NCI-H1092 treated with DMSO at 0.1 percent for 48 hours (cell line): ENCODE results near the gene ASB1.

Source experiments
- DNase-seq: peaks from one replicate; lab custom pipeline; 2025; lab: John Stamatoyannopoulos, UW

ASB1 gene

GRCh38 chr2:238445409-238446190 is 18.9 kb downstream of the ASB1 start:
- DNase-seq = no peak

GRCh38 chr2:238446371-238446770 is 19.6 kb downstream of the ASB1 start:
- no peak for DNase-seq

- no peak for DNase-seq
Measured at GRCh38 chr2:238448031-238448955, 21.6 kb downstream of the ASB1 start.

GRCh38 chr2:238449241-238449640 is 22.5 kb downstream of the ASB1 start:
- DNase-seq = no peak

DNA sequence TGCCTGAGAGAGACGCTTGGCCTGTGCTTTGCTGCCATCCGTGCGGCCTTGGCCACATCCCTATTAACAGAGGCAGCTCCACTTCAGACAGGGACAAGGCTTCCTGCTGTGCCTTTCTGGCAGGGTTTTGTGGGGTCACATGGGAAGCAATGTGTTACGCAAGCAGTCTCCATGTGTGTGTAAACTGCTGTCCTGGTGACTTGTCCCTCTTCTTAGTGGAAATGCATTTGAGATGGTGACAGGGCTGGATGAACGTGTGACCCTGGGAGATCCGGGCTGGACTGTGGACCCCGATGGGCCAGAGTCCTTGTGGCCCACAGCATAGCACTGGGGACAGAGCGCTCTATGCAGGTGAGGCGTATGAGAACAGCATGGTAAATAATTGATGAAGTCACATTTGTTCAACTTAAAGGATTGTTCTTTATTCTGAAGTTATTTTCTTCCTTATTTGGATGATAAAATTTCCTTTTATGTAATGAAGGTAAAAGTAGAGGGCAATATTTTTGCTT is 23.2 kb downstream of the ASB1 start:
- no peak for DNase-seq

- DNase-seq = no peak
Measured at GRCh38 chr2:238450440-238450861, 23.7 kb downstream of the ASB1 start.

- no peak for DNase-seq
Measured at GRCh38 chr2:238453842-238454241, 27.1 kb downstream of the ASB1 start.

- no peak for DNase-seq
Measured at GRCh38 chr2:238456449-238456848, 29.7 kb downstream of the ASB1 start.

DNA sequence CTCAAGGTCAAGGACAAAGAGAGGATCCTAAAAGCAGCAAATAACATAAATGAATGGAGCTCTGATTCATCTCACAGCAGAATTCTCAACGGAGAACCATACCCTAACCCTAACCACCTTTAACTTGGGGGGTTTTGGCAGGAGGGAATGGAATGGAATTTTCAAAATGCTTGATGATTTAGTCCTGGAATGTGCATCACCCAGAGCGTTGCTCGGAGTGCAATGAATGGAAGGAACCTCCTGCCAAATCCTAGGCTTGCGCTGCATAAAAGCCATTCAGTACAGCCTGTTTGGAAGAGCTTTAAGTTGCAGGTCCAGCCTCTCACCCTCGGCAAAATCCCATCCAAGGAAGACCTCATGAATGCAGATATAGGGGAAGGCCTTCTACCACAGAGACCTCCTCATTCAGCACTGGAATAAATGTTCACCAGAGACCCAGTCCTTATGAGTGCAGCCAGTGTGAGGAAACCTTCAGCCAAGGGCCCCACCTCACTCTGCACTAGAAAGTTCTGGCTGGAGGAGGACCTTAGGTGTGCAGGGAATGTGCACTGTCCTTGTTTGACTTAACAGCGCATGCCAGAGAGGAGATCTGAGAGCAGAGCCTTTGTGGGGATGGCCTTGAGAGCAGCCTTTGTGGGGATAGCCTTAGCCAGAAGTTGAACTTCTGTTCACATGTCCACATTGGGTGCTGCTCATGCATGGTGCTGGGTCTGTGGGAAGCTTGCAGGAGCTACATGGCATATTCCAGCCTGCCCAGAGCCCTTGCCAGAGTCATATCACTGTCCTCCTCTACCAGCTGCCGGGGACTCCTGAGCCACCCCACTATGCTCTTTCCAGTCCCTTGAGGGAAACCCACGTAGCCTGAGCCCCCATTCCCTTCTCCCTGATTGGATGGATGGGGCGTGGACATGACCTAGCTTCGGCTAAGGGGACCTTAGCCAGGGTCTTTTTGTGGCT is 30.5 kb downstream of the ASB1 start:
- no peak for DNase-seq

- no peak for DNase-seq
Measured at GRCh38 chr2:238457927-238458324, 31.2 kb downstream of the ASB1 start.

DNA sequence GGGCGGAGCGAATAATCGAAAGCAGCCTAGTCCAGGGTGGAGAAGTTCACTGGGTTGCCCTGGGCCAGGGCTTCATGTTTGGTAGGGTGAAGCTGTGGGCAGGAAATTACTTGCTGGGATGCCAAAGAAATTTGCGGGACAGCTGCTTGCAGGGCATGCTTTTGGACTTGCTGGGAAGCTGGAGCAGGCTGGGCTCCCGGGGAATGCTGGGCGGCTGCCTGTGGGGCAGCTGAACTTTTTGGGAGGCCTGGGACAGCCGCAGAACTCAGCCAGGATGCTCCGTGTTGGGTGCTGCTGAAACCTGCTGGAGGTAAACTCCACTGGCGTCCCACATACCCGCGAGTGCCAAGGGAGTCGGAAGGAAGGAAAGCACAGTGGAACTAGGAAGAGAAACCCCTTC is 31.9 kb downstream of the ASB1 start:
- no peak for DNase-seq

- no peak for DNase-seq
Measured at GRCh38 chr2:238459081-238459629, 32.4 kb downstream of the ASB1 start.

GRCh38 chr2:238461051-238461450 is 34.3 kb downstream of the ASB1 start:
- no peak for DNase-seq

- DNase-seq = no peak
Measured at GRCh38 chr2:238461491-238461890, 34.8 kb downstream of the ASB1 start.

GRCh38 chr2:238461916-238462315 is 35.2 kb downstream of the ASB1 start:
- no peak for DNase-seq

DNA sequence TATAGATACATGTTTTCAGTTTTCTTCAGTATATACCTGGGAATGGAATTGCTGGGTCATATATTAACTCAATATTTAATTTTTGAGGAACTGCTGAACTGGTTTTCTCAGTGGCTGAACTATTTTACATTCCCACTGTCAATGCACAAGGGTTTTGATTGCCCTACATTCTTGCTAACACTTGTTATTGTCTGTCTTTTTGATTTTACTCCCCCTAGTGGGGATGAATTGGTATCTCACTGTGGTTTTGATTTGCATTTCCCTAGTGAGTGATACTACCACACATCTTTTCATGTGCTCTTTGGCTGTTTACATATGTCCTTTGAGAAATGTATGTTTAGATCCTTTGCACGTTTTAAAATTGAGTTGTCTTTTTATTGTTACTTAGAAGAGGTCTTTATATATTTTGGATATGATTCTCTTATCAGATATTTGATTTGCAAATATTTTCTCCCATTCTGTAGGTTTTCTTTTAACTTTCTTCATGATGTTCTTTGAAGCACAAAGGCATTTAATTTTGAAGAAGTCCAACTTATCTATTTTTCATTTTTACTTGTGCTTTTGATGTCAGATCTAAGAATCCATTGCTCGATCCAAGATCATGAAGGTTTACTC is 36.2 kb downstream of the ASB1 start:
- DNase-seq = peak; percentile 26

GRCh38 chr2:238464389-238464788 is 37.7 kb downstream of the ASB1 start:
- DNase-seq = no peak

DNA sequence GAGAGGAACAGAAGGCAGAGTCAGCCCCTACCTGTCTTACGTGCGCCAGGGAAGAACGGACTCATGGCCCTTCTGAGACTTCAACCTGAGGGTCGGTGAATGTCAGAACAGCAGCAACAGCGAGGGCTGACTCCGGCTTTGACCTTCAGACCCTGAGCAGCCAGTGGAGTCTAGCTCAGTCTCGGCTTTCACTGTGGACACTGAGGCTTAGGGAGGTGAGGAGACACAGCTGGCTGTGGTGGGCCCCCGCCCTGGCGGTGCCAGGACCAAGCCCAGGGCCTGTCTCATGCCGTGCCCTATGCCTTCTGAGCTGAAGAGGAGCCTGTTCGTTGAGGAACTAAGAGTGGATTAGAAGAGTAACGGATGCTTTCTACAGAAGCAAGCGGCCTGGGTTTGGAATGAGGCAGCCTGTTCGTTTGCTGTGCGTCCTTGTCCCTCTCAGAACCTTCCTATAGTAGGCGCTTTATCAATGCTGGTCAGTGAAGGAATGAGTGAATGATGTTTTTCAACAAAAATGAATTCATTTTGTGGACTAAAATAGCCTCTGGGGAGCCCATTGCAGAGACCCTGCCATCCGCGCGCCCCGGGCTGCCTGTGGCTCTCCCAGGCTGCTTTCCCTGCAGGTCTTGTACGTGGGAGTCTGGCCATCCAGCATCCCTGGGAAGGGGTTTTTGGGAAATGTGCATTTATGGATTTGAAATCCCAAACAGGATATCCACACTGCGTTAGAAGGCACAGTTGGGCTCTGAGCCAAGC is 38.9 kb downstream of the ASB1 start:
- no peak for DNase-seq

- DNase-seq = no peak
Measured at GRCh38 chr2:238466243-238466756, 39.6 kb downstream of the ASB1 start.

DNA sequence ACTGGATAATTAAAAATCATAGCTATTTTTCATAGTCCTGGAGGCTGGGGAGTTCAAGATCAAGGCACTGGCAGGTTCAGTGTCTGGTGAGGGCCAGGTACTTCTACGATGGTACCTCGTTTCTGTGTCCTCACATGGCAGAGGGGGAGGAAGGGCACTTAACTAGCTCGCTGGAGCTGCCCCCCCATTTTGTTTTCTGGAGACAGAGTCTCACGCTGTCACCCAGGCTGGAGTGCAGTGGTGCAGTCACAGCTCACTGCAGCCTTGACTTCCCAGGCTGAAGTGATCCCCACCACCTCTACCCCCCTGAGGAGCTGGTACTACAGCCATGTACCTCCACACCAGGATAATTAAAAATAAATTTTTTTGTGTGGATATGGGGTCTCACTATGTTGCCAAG is 40.3 kb downstream of the ASB1 start:
- DNase-seq = no peak
